ENCODE data around the gene EPB41L5.

DNA sequence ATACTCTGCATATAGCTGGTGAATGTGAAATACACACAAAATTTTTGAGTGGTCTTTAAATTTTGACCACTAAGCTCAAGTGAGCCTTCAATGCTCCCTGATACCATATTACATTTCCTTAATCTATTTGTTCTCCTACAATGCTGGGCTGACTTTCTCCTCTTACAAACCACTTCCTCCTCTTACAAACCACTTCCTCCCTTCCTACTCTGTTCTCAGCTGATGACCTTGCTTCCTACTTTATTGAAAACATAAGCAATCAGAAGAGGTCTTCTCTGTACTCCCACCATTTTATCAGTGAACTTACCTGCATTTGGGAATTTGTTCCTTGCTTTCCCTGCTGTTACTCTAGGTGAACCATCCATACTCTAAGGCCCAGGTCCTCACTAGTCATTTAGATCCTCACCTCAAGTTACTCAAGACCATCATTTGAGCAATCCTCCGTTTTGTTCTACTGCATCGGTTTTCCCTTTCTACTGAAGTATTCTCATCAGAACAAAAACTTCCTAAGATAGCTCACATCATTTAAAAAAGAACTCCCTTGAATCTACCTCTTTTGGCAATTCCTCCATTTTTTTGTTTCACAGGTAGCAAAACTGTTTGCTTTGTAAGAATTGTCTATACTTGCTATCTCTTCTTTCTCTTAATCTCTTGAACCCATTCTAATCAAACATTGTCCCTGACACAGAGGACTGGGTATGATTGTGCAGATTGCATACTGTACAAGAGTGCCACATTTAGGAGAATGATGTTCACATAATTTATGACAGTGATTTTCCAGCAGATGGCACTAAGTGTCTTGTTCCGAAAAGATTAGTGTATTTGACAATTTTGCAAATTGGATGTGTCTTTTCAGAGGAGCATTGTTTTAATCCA lies 96.5 kb downstream of the EPB41L5 start:
- no peak for TF ChIP-seq POLR2A (IDR thresholded peaks at IDR 0.05)
- TF ChIP-seq, protein P1, sequence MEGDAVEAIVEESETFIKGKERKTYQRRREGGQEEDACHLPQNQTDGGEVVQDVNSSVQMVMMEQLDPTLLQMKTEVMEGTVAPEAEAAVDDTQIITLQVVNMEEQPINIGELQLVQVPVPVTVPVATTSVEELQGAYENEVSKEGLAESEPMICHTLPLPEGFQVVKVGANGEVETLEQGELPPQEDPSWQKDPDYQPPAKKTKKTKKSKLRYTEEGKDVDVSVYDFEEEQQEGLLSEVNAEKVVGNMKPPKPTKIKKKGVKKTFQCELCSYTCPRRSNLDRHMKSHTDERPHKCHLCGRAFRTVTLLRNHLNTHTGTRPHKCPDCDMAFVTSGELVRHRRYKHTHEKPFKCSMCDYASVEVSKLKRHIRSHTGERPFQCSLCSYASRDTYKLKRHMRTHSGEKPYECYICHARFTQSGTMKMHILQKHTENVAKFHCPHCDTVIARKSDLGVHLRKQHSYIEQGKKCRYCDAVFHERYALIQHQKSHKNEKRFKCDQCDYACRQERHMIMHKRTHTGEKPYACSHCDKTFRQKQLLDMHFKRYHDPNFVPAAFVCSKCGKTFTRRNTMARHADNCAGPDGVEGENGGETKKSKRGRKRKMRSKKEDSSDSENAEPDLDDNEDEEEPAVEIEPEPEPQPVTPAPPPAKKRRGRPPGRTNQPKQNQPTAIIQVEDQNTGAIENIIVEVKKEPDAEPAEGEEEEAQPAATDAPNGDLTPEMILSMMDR (IDR thresholded peaks at IDR 0.05) = no peak
- no peak for TF ChIP-seq POLR2AphosphoS5 (IDR thresholded peaks at IDR 0.05)
- no peak for TF ChIP-seq EP300 (IDR thresholded peaks at IDR 0.05)

Data from sigmoid colon (tissue), 4 donors.